ENCODE measurements around the gene DOK6. TPM values are rescaled to one million over a fixed set of nuclear protein-coding genes. Genes with fewer than 3 reads are reported as not detected.

DOK6 gene
- total and polyA plus RNA-seq, 2 donors (not counting 1 experiment from before 2014, with no cell fraction given), result not detected

DNA sequence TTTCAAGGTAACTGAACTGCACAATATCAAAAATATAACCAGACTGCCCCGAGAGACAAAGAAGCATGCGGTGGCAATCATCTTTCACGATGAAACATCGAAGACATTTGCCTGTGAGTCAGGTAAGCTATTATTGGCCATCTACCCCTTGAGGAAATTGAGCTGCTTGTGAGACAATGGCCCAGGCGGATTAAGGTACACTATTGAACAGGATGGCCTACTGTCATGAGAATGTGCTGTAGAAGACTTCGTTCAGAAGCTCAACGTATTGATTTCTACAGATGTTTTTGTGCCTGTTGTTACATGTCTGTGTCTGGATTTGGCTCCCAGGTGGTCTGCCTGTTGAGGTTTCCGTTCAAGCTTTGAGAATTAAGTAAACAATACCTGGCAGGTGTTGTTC lies 198.7 kb downstream of the DOK6 start:
- H2AFZ ChIP-seq (ENCODE audit: insufficient read depth, low read depth, low read length, poor library complexity, severe bottlenecking), result no peak overlapping the region

DNA sequence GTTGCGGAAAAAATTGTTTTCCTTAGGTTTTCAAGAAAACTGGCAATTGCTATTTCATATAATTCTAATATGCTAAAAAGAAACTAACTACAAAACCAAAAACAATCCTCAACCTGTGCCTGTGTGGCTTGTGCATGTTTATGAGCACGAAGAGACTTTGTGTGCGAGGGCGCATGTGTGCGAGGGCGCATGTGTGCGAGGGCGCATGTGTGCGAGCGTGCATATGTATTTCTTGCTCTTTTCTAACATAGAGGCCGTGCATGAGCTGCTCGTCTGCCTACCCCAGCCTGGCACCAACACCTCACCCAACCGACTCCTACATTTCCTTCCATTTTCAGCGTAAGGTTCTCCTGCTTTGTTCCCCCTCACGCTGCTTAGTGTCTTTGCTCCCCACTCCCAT lies 211.6 kb downstream of the DOK6 start:
- 89% methylated on average over 14 of the region's 15 CpGs for WGBS (ENCODE audit: insufficient coverage)

More for the DNA sequence above, 198.7 kb downstream of the DOK6 start:
- Histone ChIP-seq H4K20me1 (ENCODE audit: control insufficient read depth, insufficient read depth, low read length, poor library complexity, severe bottlenecking) (no peaks in the 10 kb centered on the region), H3K4me1 (ENCODE audit: control insufficient read depth in 2 of 2, insufficient read depth in 2 of 2, low read length in 2 of 2) (no peaks in the 10 kb centered on the region), H3K36me3 (replicated peaks in 1 of 2; ENCODE audit: control extremely low read depth in 1 of 2, control insufficient read depth in 1 of 2, extremely low read depth in 1 of 2, insufficient read depth in 2 of 2, low read length in 1 of 2) (no peaks in the 10 kb centered on the region), H3K9ac (ENCODE audit: low read length) (no peak overlapping the region), H3K4me2 (replicated peaks; ENCODE audit: low read depth, low read length, poor library complexity, severe bottlenecking) (no peak overlapping the region), H3K79me2 (ENCODE audit: control insufficient read depth, insufficient read depth, low read length) (no peaks in the 10 kb centered on the region), H3K9me3 (ENCODE audit: control extremely low read depth in 1 of 3, control insufficient read depth in 2 of 3, insufficient read depth in 1 of 3, low read length in 2 of 3) (no peaks in the 10 kb centered on the region), H3K27me3 (replicated peaks in 1 of 4; ENCODE audit: control extremely low read depth in 1 of 4, control insufficient read depth in 3 of 4, insufficient read depth in 4 of 4, low read length in 3 of 4) (no peaks in the 10 kb centered on the region), H3K4me3 (ENCODE audit: control extremely low read depth in 1 of 5, extremely low read depth in 1 of 5, insufficient read depth in 1 of 5, low read depth in 2 of 5, low read length in 4 of 5) (no peak overlapping the region), H3K27ac (ENCODE audit: low read length in 2 of 2) (no peak overlapping the region)
- Mint-ChIP-seq H3K27ac (no peak overlapping the region), H3K4me1 (no peaks in the 10 kb centered on the region), H3K9me3 (ENCODE audit: insufficient read depth) (peaks cover 2% of the 10 kb centered on the region), H3K27me3 (no peaks in the 10 kb centered on the region), H3K4me3 (no peak overlapping the region)
- TF ChIP-seq, protein P1, sequence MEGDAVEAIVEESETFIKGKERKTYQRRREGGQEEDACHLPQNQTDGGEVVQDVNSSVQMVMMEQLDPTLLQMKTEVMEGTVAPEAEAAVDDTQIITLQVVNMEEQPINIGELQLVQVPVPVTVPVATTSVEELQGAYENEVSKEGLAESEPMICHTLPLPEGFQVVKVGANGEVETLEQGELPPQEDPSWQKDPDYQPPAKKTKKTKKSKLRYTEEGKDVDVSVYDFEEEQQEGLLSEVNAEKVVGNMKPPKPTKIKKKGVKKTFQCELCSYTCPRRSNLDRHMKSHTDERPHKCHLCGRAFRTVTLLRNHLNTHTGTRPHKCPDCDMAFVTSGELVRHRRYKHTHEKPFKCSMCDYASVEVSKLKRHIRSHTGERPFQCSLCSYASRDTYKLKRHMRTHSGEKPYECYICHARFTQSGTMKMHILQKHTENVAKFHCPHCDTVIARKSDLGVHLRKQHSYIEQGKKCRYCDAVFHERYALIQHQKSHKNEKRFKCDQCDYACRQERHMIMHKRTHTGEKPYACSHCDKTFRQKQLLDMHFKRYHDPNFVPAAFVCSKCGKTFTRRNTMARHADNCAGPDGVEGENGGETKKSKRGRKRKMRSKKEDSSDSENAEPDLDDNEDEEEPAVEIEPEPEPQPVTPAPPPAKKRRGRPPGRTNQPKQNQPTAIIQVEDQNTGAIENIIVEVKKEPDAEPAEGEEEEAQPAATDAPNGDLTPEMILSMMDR (IDR thresholded peaks at IDR 0.05), result no peak
- no peak for TF ChIP-seq EZH2 (IDR thresholded peaks at IDR 0.05; ENCODE audit: borderline replicate concordance, insufficient read depth, low read depth, low read length, poor library complexity, severe bottlenecking)
- intact Hi-C loops (cut with micrococcal nuclease), result no loop called here
- DNase-seq (no peak), ATAC-seq (ENCODE audit: low read depth) (no peak)
- WGBS (ENCODE audit: insufficient coverage), result 95% methylated on average over 6 of the region's 8 CpGs
- ChIA-PET POLR2A (no interaction called here), CTCF (no interaction called here)

More for the DNA sequence above, 211.6 kb downstream of the DOK6 start:
- Mint-ChIP-seq H3K27ac (no peak overlapping the region), H3K4me3 (no peak overlapping the region), H3K4me1 (no peaks in the 10 kb centered on the region), H3K9me3 (ENCODE audit: insufficient read depth) (no peaks in the 10 kb centered on the region), H3K27me3 (no peaks in the 10 kb centered on the region)
- ATAC-seq (ENCODE audit: low read depth) (no peak), DNase-seq (no peak)
- no peaks in the 10 kb centered on the region for H4K20me1 ChIP-seq (ENCODE audit: control insufficient read depth, insufficient read depth, low read length, poor library complexity, severe bottlenecking)
- H2AFZ ChIP-seq (ENCODE audit: insufficient read depth, low read depth, low read length, poor library complexity, severe bottlenecking), result no peak overlapping the region
- H3K27me3 ChIP-seq (replicated peaks in 1 of 4; ENCODE audit: control extremely low read depth in 1 of 4, control insufficient read depth in 3 of 4, insufficient read depth in 4 of 4, low read length in 3 of 4), result no peaks in the 10 kb centered on the region
- H3K4me3 ChIP-seq (ENCODE audit: control extremely low read depth in 1 of 5, extremely low read depth in 1 of 5, insufficient read depth in 1 of 5, low read depth in 2 of 5, low read length in 4 of 5), result no peak overlapping the region
- intact Hi-C loops (cut with micrococcal nuclease), result no loop called here
- H3K36me3 ChIP-seq (replicated peaks in 1 of 2; ENCODE audit: control extremely low read depth in 1 of 2, control insufficient read depth in 1 of 2, extremely low read depth in 1 of 2, insufficient read depth in 2 of 2, low read length in 1 of 2), result no peaks in the 10 kb centered on the region
- H3K4me2 ChIP-seq (replicated peaks; ENCODE audit: low read depth, low read length, poor library complexity, severe bottlenecking), result no peak overlapping the region
- H3K79me2 ChIP-seq (ENCODE audit: control insufficient read depth, insufficient read depth, low read length), result no peaks in the 10 kb centered on the region
- ChIA-PET POLR2A (no interaction called here), CTCF (no interaction called here)
- no peak overlapping the region for H3K9ac ChIP-seq (ENCODE audit: low read length)
- no peak overlapping the region for H3K27ac ChIP-seq (ENCODE audit: low read length in 2 of 2)
- no peaks in the 10 kb centered on the region for H3K9me3 ChIP-seq (ENCODE audit: control extremely low read depth in 1 of 3, control insufficient read depth in 2 of 3, insufficient read depth in 1 of 3, low read length in 2 of 3)
- TF ChIP-seq EZH2 (IDR thresholded peaks at IDR 0.05; ENCODE audit: borderline replicate concordance, insufficient read depth, low read depth, low read length, poor library complexity, severe bottlenecking), result no peak
- TF ChIP-seq, protein P1 (IDR thresholded peaks at IDR 0.05), result no peak
- no peaks in the 10 kb centered on the region for H3K4me1 ChIP-seq (ENCODE audit: control insufficient read depth in 2 of 2, insufficient read depth in 2 of 2, low read length in 2 of 2)

Measured in B cell (primary cell).